ENCODE measurements around the gene ID4.

GRCh38 chr6:19891451-19891850 lies 54.3 kb downstream of the ID4 start:
- TF ChIP-seq EHF (CRISPR knock-in tag; IDR thresholded peaks at IDR 0.05) (no peak), ZFP36 (IDR thresholded peaks at IDR 0.05; ENCODE audit: borderline replicate concordance, partially characterized antibody) (no peak), EP300 (IDR thresholded peaks at IDR 0.05) (no peak), MAX (IDR thresholded peaks at IDR 0.05) (no peak), RFX5 (IDR thresholded peaks at IDR 0.05) (no peak), HDAC2 (IDR thresholded peaks at IDR 0.05) (no peak), BCL3 (IDR thresholded peaks at IDR 0.05) (no peak), RNF2 (IDR thresholded peaks at IDR 0.05; ENCODE audit: borderline replicate concordance, low read depth) (no peak)
- TF ChIP-seq, protein P1, sequence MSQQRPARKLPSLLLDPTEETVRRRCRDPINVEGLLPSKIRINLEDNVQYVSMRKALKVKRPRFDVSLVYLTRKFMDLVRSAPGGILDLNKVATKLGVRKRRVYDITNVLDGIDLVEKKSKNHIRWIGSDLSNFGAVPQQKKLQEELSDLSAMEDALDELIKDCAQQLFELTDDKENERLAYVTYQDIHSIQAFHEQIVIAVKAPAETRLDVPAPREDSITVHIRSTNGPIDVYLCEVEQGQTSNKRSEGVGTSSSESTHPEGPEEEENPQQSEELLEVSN (IDR thresholded peaks at IDR 0.05; ENCODE audit: borderline replicate concordance, low read depth): no peak
- TF ChIP-seq, protein P2, sequence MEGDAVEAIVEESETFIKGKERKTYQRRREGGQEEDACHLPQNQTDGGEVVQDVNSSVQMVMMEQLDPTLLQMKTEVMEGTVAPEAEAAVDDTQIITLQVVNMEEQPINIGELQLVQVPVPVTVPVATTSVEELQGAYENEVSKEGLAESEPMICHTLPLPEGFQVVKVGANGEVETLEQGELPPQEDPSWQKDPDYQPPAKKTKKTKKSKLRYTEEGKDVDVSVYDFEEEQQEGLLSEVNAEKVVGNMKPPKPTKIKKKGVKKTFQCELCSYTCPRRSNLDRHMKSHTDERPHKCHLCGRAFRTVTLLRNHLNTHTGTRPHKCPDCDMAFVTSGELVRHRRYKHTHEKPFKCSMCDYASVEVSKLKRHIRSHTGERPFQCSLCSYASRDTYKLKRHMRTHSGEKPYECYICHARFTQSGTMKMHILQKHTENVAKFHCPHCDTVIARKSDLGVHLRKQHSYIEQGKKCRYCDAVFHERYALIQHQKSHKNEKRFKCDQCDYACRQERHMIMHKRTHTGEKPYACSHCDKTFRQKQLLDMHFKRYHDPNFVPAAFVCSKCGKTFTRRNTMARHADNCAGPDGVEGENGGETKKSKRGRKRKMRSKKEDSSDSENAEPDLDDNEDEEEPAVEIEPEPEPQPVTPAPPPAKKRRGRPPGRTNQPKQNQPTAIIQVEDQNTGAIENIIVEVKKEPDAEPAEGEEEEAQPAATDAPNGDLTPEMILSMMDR (IDR thresholded peaks at IDR 0.05): no peak
